Measurements from ENCODE around the gene GRM7.

Gene GRM7

GRCh38 chr3:7693976-7694375 is 833.1 kb downstream of the GRM7 start:
- no peaks in the 10 kb centered on the region for H3K36me3 ChIP-seq (ENCODE audit: control insufficient read depth in 2 of 2, insufficient read depth in 2 of 2, low read length in 2 of 2)
- no peaks in the 10 kb centered on the region for H3K27me3 ChIP-seq (ENCODE audit: control insufficient read depth in 1 of 2, insufficient read depth in 2 of 2, low read length in 2 of 2)
- H3K27ac ChIP-seq (ENCODE audit: low read length): no peak overlapping the region
- no peak overlapping the region for H3K4me3 ChIP-seq (ENCODE audit: low read length in 2 of 2)
- H3K9me3 ChIP-seq (ENCODE audit: control insufficient read depth in 2 of 2, low read length in 2 of 2): no peaks in the 10 kb centered on the region
- H3K9ac ChIP-seq (ENCODE audit: low read length in 2 of 2): no peak overlapping the region
- H3K4me1 ChIP-seq (ENCODE audit: control insufficient read depth, insufficient read depth, low read length): no peaks in the 10 kb centered on the region

GRCh38 chr3:7695049-7695448 is 834.1 kb downstream of the GRM7 start:
- Histone ChIP-seq H3K9me3 (ENCODE audit: control insufficient read depth in 2 of 2, low read length in 2 of 2) (no peaks in the 10 kb centered on the region), H3K27me3 (ENCODE audit: control insufficient read depth in 1 of 2, insufficient read depth in 2 of 2, low read length in 2 of 2) (no peaks in the 10 kb centered on the region), H3K9ac (ENCODE audit: low read length in 2 of 2) (no peak overlapping the region), H3K4me1 (ENCODE audit: control insufficient read depth, insufficient read depth, low read length) (no peaks in the 10 kb centered on the region), H3K36me3 (ENCODE audit: control insufficient read depth in 2 of 2, insufficient read depth in 2 of 2, low read length in 2 of 2) (no peaks in the 10 kb centered on the region), H3K27ac (ENCODE audit: low read length) (no peak overlapping the region), H3K4me3 (ENCODE audit: low read length in 2 of 2) (no peak overlapping the region)

GRCh38 chr3:7696320-7696719 is 835.4 kb downstream of the GRM7 start:
- Histone ChIP-seq H3K9ac (ENCODE audit: low read length in 2 of 2) (no peak overlapping the region), H3K36me3 (ENCODE audit: control insufficient read depth in 2 of 2, insufficient read depth in 2 of 2, low read length in 2 of 2) (no peaks in the 10 kb centered on the region), H3K4me3 (ENCODE audit: low read length in 2 of 2) (no peak overlapping the region), H3K9me3 (ENCODE audit: control insufficient read depth in 2 of 2, low read length in 2 of 2) (no peaks in the 10 kb centered on the region), H3K27me3 (ENCODE audit: control insufficient read depth in 1 of 2, insufficient read depth in 2 of 2, low read length in 2 of 2) (no peaks in the 10 kb centered on the region), H3K27ac (ENCODE audit: low read length) (no peak overlapping the region), H3K4me1 (ENCODE audit: control insufficient read depth, insufficient read depth, low read length) (no peaks in the 10 kb centered on the region)

- Histone ChIP-seq H3K36me3 (ENCODE audit: control insufficient read depth in 2 of 2, insufficient read depth in 2 of 2, low read length in 2 of 2) (no peaks in the 10 kb centered on the region), H3K4me3 (ENCODE audit: low read length in 2 of 2) (no peak overlapping the region), H3K9ac (ENCODE audit: low read length in 2 of 2) (no peak overlapping the region), H3K27ac (ENCODE audit: low read length) (no peak overlapping the region), H3K4me1 (ENCODE audit: control insufficient read depth, insufficient read depth, low read length) (no peaks in the 10 kb centered on the region), H3K27me3 (ENCODE audit: control insufficient read depth in 1 of 2, insufficient read depth in 2 of 2, low read length in 2 of 2) (no peaks in the 10 kb centered on the region), H3K9me3 (ENCODE audit: control insufficient read depth in 2 of 2, low read length in 2 of 2) (no peaks in the 10 kb centered on the region)
Observed at GRCh38 chr3:7697548-7697947, 836.6 kb downstream of the GRM7 start.

GRCh38 chr3:7700539-7700938 is 839.6 kb downstream of the GRM7 start:
- Histone ChIP-seq H3K27me3 (ENCODE audit: control insufficient read depth in 1 of 2, insufficient read depth in 2 of 2, low read length in 2 of 2) (no peaks in the 10 kb centered on the region), H3K4me3 (ENCODE audit: low read length in 2 of 2) (no peak overlapping the region), H3K4me1 (ENCODE audit: control insufficient read depth, insufficient read depth, low read length) (no peaks in the 10 kb centered on the region), H3K9ac (ENCODE audit: low read length in 2 of 2) (no peak overlapping the region), H3K9me3 (ENCODE audit: control insufficient read depth in 2 of 2, low read length in 2 of 2) (no peaks in the 10 kb centered on the region), H3K36me3 (ENCODE audit: control insufficient read depth in 2 of 2, insufficient read depth in 2 of 2, low read length in 2 of 2) (no peaks in the 10 kb centered on the region), H3K27ac (ENCODE audit: low read length) (no peak overlapping the region)

- H3K9ac ChIP-seq (ENCODE audit: low read length in 2 of 2): no peak overlapping the region
Observed at GRCh38 chr3:7700977-7701376, 840.1 kb downstream of the GRM7 start.

GRCh38 chr3:7707187-7707586 is 846.3 kb downstream of the GRM7 start:
- Histone ChIP-seq H3K27ac (ENCODE audit: low read length) (no peak overlapping the region), H3K36me3 (ENCODE audit: control insufficient read depth in 2 of 2, insufficient read depth in 2 of 2, low read length in 2 of 2) (no peaks in the 10 kb centered on the region), H3K27me3 (ENCODE audit: control insufficient read depth in 1 of 2, insufficient read depth in 2 of 2, low read length in 2 of 2) (no peaks in the 10 kb centered on the region), H3K4me1 (ENCODE audit: control insufficient read depth, insufficient read depth, low read length) (no peaks in the 10 kb centered on the region), H3K4me3 (ENCODE audit: low read length in 2 of 2) (no peak overlapping the region), H3K9ac (ENCODE audit: low read length in 2 of 2) (no peak overlapping the region), H3K9me3 (ENCODE audit: control insufficient read depth in 2 of 2, low read length in 2 of 2) (no peaks in the 10 kb centered on the region)

More at GRCh38 chr3:7700977-7701376, 840.1 kb downstream of the GRM7 start:
- H3K36me3 ChIP-seq (ENCODE audit: control insufficient read depth in 2 of 2, insufficient read depth in 2 of 2, low read length in 2 of 2): no peaks in the 10 kb centered on the region
- no peak overlapping the region for H3K27ac ChIP-seq (ENCODE audit: low read length)
- H3K4me1 ChIP-seq (ENCODE audit: control insufficient read depth, insufficient read depth, low read length): no peaks in the 10 kb centered on the region
- H3K4me3 ChIP-seq (ENCODE audit: low read length in 2 of 2): no peak overlapping the region
- no peaks in the 10 kb centered on the region for H3K9me3 ChIP-seq (ENCODE audit: control insufficient read depth in 2 of 2, low read length in 2 of 2)
- H3K27me3 ChIP-seq (ENCODE audit: control insufficient read depth in 1 of 2, insufficient read depth in 2 of 2, low read length in 2 of 2): no peaks in the 10 kb centered on the region

- Histone ChIP-seq H3K9ac (ENCODE audit: low read length in 2 of 2) (no peak overlapping the region), H3K9me3 (ENCODE audit: control insufficient read depth in 2 of 2, low read length in 2 of 2) (no peaks in the 10 kb centered on the region), H3K27me3 (ENCODE audit: control insufficient read depth in 1 of 2, insufficient read depth in 2 of 2, low read length in 2 of 2) (no peaks in the 10 kb centered on the region), H3K4me1 (ENCODE audit: control insufficient read depth, insufficient read depth, low read length) (no peaks in the 10 kb centered on the region), H3K36me3 (ENCODE audit: control insufficient read depth in 2 of 2, insufficient read depth in 2 of 2, low read length in 2 of 2) (no peaks in the 10 kb centered on the region), H3K4me3 (ENCODE audit: low read length in 2 of 2) (no peak overlapping the region), H3K27ac (ENCODE audit: low read length) (no peak overlapping the region)
Observed at GRCh38 chr3:7709376-7710082, 848.6 kb downstream of the GRM7 start.

- H3K9me3 ChIP-seq (ENCODE audit: control insufficient read depth in 2 of 2, low read length in 2 of 2): no peaks in the 10 kb centered on the region
- H3K36me3 ChIP-seq (ENCODE audit: control insufficient read depth in 2 of 2, insufficient read depth in 2 of 2, low read length in 2 of 2): no peaks in the 10 kb centered on the region
- no peak overlapping the region for H3K9ac ChIP-seq (ENCODE audit: low read length in 2 of 2)
- no peaks in the 10 kb centered on the region for H3K4me1 ChIP-seq (ENCODE audit: control insufficient read depth, insufficient read depth, low read length)
- H3K27me3 ChIP-seq (ENCODE audit: control insufficient read depth in 1 of 2, insufficient read depth in 2 of 2, low read length in 2 of 2): no peaks in the 10 kb centered on the region
- no peak overlapping the region for H3K4me3 ChIP-seq (ENCODE audit: low read length in 2 of 2)
- H3K27ac ChIP-seq (ENCODE audit: low read length): no peak overlapping the region
Observed at GRCh38 chr3:7710284-7710683, 849.4 kb downstream of the GRM7 start.

GRCh38 chr3:7713724-7714123 is 852.8 kb downstream of the GRM7 start:
- Histone ChIP-seq H3K9ac (ENCODE audit: low read length in 2 of 2) (no peak overlapping the region), H3K36me3 (ENCODE audit: control insufficient read depth in 2 of 2, insufficient read depth in 2 of 2, low read length in 2 of 2) (no peaks in the 10 kb centered on the region), H3K27me3 (ENCODE audit: control insufficient read depth in 1 of 2, insufficient read depth in 2 of 2, low read length in 2 of 2) (no peaks in the 10 kb centered on the region), H3K27ac (ENCODE audit: low read length) (no peak overlapping the region), H3K4me1 (ENCODE audit: control insufficient read depth, insufficient read depth, low read length) (no peaks in the 10 kb centered on the region), H3K9me3 (ENCODE audit: control insufficient read depth in 2 of 2, low read length in 2 of 2) (no peaks in the 10 kb centered on the region), H3K4me3 (ENCODE audit: low read length in 2 of 2) (no peak overlapping the region)

GRCh38 chr3:7720649-7721297 is 859.9 kb downstream of the GRM7 start:
- no peak overlapping the region for H3K27ac ChIP-seq (ENCODE audit: low read length)
- H3K4me3 ChIP-seq (ENCODE audit: low read length in 2 of 2): no peak overlapping the region
- H3K27me3 ChIP-seq (ENCODE audit: control insufficient read depth in 1 of 2, insufficient read depth in 2 of 2, low read length in 2 of 2): no peaks in the 10 kb centered on the region
- no peaks in the 10 kb centered on the region for H3K36me3 ChIP-seq (ENCODE audit: control insufficient read depth in 2 of 2, insufficient read depth in 2 of 2, low read length in 2 of 2)
- no peak overlapping the region for H3K9ac ChIP-seq (ENCODE audit: low read length in 2 of 2)
- H3K9me3 ChIP-seq (ENCODE audit: control insufficient read depth in 2 of 2, low read length in 2 of 2): no peaks in the 10 kb centered on the region
- no peaks in the 10 kb centered on the region for H3K4me1 ChIP-seq (ENCODE audit: control insufficient read depth, insufficient read depth, low read length)
